Raji (cell line): Measurements from ENCODE around the gene DRD1.

Source experiments
- POLR2A ChIP-seq: IDR thresholded peaks from 2 replicates; pipeline ENCODE4 v1.6.1; 2011; ENCODE audit warnings: low read depth, low read length, control low read depth; ENCODE audit not compliant: insufficient read depth

Gene DRD1

DNA sequence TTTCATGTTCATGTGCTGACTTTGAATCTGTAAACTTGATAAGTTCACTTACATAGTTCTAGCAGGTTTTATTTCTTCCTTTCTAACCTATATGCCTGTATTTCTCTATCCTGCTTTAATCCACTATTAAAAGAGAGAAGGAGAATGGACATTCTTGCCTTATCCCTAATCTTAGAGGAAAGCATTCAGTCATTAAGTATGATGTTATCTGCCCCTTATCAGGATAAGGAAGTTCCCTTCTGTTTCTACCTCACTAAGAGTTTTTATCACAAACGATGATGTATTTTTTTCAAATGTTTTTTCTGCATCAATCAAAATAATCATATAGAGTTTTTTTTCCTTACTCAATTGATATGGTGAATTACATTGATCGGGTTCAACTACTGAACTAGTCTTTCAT, 33.1 kb downstream of the DRD1 start:
- no peak for TF ChIP-seq POLR2A

DNA sequence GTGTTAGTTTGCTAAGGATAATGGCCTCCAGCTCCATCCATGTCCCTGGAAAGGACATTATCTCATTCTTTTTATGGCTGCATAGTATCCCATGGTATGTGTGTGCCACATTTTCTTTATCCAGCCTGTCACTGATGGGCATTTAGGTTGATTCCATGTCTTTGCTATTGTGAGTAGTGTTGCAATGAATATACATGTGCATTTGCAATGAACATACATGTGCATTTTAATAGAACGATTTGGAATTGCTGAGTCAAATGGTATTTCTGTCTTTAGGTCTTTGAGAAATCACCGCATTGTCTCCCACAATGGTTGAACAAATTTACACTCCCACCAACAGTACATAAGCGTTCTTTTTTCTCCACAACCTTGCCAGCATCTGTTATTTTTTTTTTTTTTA, 37.7 kb downstream of the DRD1 start:
- TF ChIP-seq POLR2A = no peak

DNA sequence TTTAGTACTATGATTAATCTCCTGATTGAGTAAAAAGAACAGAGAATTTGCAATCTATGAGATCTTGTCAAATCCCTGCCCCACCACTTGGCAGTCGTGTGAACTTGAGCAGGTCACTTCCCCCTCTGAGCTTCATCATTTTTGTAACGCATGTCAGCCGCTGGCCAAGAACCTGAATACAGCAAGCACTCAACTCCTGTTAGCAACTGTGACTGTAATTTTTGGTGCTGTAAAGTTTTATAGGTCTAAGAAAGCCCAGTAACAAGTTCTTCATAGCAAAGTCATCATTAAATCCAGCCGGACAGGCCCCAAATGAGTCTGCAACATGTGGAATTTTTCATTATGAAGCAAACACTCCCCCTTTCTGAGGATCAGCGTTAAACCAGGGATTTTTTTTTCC, 49.4 kb downstream of the DRD1 start:
- TF ChIP-seq POLR2A = no peak

DNA sequence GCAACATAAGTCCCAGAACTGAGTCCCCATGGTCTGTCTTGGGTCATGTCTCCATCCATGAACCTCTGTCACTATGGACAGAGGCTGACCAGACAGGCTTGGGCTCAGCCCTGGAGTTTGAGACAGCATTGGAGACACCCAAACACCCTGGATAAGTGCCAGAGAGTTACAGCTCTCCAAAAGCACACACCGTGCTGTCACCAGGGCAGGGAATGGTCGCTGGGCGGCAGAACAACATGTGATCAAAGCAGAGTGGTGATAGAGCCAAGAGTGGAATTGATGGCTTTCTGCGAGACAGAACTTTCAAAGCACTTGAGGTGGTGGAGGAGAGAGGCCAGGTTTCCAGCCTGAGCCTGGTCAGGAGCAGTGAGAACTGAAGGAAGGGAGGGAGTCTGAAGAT, 50.1 kb downstream of the DRD1 start:
- no peak for TF ChIP-seq POLR2A

DNA sequence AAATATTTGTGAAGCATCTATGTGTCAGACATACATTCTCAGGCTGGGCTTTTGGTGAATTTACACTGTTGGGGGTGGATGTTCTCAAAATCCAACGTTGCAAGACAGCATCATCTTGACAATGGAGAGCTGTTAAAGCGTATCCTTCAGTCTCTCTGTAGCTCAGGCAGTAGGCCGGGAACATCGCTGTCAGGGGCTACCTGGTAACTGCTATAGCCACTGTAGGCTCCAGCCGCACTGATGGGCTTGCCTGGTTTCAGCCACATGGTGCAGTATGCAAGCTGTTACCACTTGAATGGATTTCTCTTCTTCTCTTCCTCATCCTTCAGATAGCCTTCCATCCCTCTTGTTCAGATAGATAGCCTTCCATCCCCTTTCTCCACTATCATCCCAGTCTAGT, 51.7 kb downstream of the DRD1 start:
- TF ChIP-seq POLR2A = no peak

DNA sequence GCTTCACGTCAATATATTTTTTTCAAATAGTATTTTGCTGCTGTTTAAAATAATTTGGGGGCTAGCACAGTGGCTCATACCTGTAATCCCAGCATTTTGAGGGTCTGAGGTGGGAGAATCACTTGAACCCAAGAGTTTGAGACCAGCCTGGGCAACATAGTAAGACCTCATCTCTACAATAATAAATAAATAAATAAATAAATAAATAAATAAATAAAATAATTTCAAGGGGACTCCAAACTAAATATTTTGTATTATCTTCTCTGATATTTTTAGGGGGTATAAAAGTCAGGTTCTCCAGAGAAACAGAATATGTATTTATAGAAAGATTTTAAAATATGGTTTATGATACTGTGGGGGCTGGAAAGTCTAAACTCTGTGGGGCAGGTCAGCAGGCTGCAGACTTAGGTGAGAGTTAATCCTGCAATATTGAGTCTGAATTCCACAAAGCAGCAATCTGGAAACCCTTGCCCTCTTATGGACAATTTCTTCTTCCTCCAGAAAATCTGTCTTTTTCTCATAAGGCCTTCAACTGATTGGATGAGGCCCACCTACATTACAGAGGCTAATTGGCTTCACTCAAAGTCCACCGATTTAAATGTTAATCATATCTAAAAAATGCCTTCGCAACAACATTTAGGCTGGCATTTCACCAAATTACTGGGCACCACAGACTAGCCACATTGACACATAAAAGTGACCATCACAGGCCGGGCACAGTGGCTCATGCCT, 53.5 kb downstream of the DRD1 start:
- no peak for TF ChIP-seq POLR2A
